GM18520 (cell line): ENCODE results near the gene SMAD4.
"Not testable (repeated sequence)": the region's sequence is repeated elsewhere in the genome, so short reads cannot be mapped to it uniquely, and the experiment has no call there.

Experiments used
- ATAC-seq: cut with Tn5 transposase; IDR thresholded peaks from one replicate; pipeline ENCODE4 v1.9.1; 2021; ENCODE audit not compliant: unreplicated experiment

The SMAD4 gene

GRCh38 chr18:51069885-51070284, 39.9 kb downstream of the SMAD4 start:
- ATAC-seq, result no peak

DNA sequence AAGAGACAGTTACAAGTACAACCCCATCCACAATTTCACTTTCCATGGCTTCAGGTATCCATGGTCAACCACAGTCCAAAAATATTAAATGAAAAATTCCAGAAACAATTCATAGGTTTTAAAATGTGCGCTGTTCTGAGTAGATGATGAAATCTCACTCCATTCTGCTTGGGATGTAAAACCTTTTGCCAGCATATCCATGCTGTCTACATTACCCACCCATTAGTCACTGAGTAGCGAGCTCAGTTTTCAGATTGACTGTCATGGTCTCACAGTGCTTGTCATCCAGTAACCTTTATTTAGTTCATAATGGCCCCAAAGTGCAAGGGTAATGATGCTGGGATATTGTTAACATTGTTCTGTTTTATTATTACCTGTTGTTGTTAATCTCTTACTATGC, 40.5 kb downstream of the SMAD4 start:
- ATAC-seq, result no peak

- no peak for ATAC-seq
Measured at GRCh38 chr18:51072586-51073313, 42.7 kb downstream of the SMAD4 start.

DNA sequence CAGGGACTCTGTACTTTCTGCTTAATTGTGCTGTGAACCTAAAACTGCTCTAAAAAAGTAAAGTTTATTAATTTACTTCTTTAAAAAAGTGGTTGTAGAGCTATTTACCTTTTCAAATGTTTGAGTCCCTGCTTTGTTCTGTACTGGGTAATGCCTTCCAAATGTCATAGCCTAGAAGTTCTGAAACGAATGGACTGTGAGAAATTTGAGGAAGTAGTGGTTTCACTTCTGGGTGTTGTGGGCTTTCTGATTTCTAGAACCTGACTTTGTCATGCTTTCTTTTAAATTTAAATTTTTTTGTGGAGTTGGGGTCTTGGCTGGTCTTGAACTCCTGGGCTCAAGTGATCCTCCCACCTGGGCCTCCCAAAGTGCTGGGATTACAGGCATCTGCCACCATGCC, 44.6 kb downstream of the SMAD4 start:
- no peak for ATAC-seq

DNA sequence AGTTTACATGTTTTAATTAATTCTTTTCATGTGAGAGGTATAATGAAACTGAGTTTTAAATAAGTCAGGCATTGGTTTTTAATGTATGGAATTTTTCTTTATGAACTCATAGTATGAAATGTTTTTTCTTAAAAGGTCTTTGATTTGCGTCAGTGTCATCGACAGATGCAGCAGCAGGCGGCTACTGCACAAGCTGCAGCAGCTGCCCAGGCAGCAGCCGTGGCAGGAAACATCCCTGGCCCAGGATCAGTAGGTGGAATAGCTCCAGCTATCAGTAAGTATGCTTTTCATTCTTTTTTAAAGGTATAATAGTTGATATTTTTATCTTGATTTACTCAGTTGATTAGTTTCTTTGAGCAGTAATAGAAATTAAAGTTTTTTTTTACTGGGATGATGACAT, 46.5 kb downstream of the SMAD4 start:
- ATAC-seq, result no peak

GRCh38 chr18:51077217-51077616, 47.2 kb downstream of the SMAD4 start:
- peak; percentile 79 for ATAC-seq

- ATAC-seq, result no peak
Measured at GRCh38 chr18:51078026-51078425, 48.0 kb downstream of the SMAD4 start.

GRCh38 chr18:51082571-51083267, 52.7 kb downstream of the SMAD4 start:
- ATAC-seq, result peak; percentile 43

DNA sequence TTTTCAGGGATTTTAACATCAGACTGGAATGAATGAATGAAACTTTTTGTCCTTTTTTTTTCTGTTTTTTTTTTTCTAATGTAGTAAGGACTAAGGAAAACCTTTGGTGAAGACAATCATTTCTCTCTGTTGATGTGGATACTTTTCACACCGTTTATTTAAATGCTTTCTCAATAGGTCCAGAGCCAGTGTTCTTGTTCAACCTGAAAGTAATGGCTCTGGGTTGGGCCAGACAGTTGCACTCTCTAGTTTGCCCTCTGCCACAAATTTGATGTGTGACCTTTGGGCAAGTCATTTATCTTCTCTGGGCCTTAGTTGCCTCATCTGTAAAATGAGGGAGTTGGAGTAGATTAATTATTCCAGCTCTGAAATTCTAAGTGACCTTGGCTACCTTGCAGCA, 53.4 kb downstream of the SMAD4 start:
- ATAC-seq, result no peak

DNA sequence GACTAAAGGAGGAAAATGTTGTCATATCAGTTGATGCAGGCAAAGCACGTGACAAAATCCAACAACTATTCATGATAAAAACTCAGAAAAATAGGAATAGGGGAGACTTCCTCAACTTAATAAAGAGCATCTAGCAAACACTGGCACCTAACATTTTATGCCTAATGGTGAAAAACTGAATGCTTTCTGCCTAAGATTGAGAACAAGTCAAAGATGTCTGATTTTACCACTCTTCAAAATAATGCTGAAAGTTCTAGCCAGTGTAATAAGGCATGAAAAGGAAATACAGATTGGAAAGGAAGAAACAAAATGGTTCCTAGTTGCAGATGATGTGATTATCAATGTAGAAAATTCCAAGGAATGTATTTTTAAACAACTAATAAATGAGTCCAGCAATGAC, 58.4 kb downstream of the SMAD4 start:
- no peak for ATAC-seq

GRCh38 chr18:51089691-51090090, 59.7 kb downstream of the SMAD4 start:
- no peak for ATAC-seq

- no peak for ATAC-seq
Measured at GRCh38 chr18:51091270-51091669, 61.3 kb downstream of the SMAD4 start.

- ATAC-seq, result no peak
Measured at GRCh38 chr18:51092117-51092516, 62.1 kb downstream of the SMAD4 start.

DNA sequence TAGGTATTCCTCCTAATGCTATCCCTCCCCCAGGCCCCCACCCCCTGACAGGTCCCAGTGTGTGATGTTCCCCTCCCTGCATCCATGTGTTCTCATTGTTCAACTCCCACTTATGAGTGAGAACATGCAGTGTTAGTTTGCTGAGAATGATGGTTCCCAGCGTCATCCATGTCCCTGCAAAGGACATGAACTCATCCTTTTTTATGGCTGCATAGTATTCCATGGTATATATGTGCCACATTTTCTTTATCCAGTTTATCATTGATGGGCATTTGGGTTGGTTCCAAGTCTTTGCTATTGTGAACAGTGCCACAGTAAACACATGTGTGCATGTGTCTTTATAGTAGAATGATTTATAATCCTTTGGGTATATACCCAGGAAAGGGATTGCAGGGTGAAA, 63.0 kb downstream of the SMAD4 start:
- not testable (repeated sequence) for ATAC-seq

DNA sequence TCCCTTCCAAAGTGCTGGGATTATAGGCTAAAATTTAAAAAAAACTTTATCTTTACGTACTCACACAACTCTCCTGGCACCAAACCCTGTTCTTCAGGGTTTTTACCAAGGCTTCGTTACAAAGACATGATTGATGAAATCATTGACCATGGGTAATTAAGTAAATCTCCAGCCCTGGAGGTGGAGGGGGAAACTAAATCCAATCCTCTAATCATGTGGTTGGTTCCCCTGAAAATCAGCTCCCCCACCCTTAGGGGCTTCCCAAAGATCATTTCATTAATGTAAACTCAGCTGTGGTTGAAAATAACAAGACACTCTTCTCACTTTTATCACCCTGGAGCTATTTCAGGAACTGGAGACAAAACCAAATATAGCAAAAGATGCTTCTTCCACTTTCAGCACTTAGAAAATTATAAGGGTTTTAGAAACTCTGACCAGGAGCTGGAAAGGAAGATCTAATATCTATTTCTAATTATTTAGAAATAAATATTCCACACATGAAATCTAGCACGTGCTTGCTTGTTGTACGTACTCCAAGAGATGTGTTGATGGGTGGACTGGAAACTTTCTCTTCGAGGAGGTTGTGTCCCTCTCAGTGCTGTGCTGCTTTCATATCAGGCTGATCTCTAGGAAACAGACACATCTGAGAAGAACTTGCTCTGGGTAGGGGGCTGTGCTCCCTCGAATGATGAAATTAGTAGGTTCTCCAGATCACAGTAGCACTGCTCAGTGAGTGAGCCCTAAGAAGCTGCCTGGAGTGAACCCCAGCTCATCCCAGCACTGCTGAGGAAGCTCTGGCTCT, 67.2 kb downstream of the SMAD4 start:
- no peak for ATAC-seq

GRCh38 chr18:51098082-51098481, 68.1 kb downstream of the SMAD4 start:
- ATAC-seq, result no peak

- no peak for ATAC-seq
Measured at GRCh38 chr18:51098513-51098912, 68.5 kb downstream of the SMAD4 start.

DNA sequence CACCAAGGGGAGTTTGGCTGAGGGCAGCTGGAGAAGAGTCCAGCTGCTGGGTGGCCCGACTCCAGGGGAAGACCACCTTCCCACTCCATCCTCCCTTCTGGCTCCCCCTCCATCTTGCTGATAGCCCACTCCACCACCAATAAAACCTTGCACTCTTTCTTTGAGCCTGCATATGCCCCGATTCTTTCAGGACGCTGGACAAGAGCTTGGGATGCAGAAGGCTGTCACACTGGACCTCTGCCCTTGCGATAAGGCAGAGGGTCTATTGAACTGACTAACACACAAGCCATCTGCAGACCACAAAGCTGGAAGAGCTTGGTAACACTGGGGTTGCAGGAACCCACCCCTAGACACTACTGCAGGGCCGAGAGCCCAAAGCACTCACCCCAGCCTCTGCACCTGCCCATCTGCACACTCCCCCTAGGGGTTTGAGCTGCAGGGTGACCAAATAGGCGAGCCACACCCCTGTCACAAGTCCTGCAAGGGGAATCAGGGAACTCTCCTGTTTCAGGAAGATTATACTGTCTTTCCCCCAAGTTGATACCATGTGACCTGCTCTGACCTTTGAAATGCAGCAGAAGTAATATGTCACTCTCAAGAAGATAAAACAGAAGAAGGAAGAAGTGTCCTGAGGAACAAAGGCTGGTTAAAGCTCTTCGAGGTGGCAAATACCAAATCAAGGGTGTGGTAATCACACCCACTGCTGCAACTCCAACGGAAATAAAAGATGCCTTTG, 70.5 kb downstream of the SMAD4 start:
- no peak for ATAC-seq

DNA sequence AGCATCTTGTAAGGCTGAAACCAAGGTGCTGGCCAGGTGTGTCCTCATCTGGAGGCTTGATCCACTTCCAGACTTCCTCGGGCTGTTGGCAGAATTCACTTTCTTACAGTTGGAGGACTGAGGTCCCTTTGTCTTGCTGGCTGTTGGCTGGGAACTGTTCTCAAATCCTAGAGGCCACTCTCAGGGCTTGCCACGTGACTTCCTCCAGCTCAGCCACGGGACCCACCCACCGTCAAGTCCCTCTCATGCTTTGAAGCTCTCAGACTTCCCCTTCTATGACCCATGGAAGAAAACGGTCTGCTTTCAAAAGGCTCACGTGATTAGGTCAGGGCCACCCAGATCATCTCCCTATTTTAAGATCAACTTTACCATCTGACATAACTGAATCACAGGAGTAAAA, 77.1 kb downstream of the SMAD4 start:
- no peak for ATAC-seq

GRCh38 chr18:51107598-51108305, 77.7 kb downstream of the SMAD4 start:
- ATAC-seq, result no peak

DNA sequence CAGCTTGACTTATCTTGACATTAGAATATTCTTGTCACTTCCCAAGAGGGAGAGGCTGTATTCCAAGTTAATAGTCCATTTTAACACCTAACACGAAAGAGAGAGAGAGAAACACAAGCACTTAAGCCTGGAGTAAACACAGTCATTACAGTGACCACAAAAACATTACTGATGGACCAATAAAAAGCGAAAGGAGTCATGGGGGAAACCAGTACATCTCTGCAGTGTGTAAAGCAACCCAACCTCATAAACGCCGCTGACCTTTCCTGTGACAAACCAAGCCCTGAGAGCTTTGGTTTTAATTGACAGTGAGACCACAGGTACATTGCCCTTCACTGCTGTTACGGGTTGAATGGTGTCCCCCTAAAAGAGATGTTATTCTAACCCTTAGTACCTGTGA, 78.3 kb downstream of the SMAD4 start:
- no peak for ATAC-seq
